ENCODE data around the gene JAG2.

Gene JAG2

DNA sequence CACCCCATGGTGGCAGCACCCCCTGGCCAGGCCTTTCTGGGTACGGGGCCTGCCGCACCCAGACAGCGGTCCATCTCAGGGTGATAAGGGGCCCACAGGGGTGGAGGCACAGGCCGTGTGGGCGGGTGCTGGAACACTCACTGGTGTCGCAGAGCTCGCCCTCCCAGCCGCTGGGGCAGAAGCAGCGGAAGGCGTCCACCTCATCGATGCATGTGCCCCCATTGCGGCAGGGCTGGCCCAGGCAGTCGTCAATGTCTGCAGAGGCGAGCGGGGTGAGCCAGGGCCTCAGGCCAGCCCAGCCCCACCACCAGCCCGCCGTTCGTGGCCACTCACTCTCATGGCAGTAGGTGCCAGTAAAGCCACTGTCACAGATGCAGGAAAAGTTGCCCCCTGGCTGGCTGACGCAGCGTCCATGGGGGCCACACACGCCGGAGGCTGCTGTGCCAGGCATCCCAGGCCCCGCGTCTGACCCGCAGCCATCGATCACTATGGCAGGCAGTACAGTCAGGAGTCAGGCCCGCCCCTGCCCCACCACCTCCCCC lies 19.9 kb downstream of the JAG2 start:
- no peak for DNase-seq

DNA sequence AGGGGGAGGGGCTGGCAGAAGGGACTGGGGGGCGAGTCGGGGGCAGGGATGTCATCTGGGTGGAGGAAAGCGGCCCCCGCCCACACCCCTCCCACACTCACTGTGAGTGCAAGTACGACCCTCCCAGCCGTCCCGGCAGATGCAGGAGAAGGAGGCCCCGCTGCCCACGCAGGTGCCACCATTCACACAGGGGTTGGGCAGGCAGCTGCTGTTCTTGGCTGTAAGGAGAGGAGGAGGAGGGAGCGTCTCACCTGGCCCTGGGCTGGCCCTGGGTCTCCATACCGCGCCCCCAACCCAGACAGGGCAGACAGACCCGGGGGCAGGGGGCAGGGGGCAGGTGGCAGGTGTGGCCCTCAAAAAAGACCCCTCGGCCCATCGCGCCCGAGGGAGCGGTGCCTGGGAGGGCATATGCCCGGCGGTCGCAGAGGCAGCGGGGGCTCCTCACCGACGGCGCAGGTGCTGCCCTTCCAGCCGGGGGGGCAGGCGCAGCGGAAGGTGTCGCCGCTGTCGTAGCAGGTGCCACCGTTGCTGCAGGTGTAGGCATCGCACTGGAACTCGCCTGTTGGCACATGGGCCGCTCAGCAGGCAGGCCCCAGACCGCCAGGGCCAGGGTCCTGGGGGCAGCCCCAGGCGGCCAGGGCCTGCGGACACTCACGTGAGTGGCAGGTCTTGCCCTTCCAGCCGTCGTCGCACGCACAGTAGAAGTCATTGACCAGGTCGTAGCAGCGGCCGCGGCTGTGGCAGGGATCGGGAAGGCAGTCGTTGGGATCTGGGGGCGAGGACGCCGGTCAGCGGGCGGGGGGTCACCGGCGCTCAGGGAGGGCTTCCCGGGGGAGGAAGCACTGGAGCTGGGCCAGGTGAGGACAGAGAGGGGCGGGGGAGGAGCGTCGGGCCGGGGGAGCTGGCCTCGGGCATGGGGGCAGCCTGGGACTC lies 20.6 kb downstream of the JAG2 start:
- no peak for DNase-seq

DNA sequence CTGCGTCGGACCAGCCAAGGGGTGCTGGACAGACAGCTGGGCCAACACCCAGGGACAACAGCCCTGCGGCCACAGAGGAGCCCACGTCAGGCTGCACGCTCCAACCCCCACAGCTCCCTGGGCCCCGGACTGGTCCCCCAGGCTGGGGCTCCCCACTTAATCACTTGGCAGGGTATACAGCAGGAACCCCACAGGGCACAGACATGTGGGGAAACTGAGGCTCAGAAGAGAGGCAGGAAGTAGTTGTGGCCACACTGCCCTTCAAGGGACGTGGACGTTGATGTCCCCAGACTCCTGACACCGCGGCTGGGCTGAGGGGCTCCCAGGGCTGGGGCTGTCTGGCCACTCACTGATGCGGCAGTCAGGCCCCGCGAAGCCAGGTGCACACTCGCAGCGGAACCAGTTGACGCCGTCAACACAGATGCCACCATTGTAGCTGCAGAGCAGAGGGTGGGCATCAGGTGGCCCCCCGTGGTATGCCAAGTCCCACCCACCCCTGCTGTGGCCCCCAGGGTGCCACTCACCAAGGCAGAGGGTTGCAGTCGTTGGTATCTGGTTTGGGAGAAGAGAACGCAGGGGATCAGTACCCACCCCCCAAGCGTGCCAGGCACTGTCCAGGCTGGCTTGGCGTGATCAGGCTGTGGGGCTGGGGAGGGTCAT lies 21.5 kb downstream of the JAG2 start:
- no peak for DNase-seq

- no peak for DNase-seq
Measured at GRCh38 chr14:105146181-105146975, 22.2 kb downstream of the JAG2 start.

- DNase-seq: no peak
Measured at GRCh38 chr14:105145381-105146180, 23.0 kb downstream of the JAG2 start.

GRCh38 chr14:105144666-105145380 lies 23.8 kb downstream of the JAG2 start:
- no peak for DNase-seq

- no peak for DNase-seq
Measured at GRCh38 chr14:105144026-105144665, 24.4 kb downstream of the JAG2 start.

- DNase-seq: no peak
Measured at GRCh38 chr14:105143451-105144025, 25.0 kb downstream of the JAG2 start.

GRCh38 chr14:105142651-105143450 lies 25.7 kb downstream of the JAG2 start:
- no peak for DNase-seq

DNA sequence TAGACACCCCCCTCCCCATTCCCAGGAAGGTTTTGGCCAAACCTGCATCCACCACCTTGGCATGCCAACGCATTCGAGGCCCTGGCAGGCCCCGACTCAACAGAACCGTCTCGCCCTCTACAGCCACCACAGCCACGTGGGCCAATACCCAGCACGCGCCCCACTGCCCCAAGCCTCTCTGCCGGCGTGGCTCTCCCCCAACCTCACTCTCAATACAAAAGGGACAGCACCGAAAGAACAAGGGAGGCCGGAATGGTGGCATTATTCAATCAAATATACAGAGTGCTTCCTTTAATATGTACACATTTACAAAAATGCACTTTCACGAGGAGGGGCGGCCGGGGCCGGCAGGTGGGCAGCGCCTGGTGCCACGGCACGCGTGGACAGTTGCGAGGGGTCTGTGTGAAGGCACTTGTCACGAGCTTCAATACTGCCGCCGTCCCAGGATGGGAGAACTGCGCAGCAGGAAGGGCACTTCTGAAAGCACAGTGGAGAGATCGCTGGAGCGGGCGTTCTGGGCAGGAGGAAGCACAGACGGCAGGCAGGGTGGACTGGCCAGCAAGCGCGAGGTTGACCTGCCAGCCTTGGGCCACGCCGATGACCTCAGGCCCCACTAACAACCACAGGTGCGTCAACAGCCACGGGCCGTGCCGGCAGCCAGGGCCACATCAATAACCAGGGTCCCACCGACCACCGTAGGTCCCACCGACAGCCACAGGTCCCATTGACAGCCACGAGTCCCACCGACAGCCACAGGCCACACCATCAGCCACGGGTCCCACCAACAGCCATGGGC lies 26.9 kb downstream of the JAG2 start:
- no peak for DNase-seq

- DNase-seq: no peak
Measured at GRCh38 chr14:105141026-105141425, 27.6 kb downstream of the JAG2 start.

DNA sequence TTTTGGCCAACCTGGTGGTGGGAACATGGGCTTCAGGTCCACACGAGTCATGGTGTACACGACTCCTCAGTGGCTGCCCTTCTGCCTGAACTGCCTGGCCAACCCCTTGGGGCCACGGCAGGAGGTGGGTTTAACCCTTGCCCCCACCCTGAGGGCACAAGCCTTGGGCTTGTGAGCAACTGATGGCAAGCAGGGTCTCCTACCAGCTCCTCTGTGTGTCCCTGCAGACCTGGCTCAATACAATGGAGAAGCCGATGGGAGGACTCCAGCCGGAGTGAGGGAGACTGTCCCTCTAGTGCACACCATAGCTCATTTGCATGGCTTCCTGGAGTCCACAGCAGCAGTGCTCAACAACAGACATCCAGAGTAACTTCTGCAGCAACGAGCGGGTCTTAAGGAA lies 28.0 kb downstream of the JAG2 start:
- DNase-seq: no peak

GRCh38 chr14:105139831-105140239 lies 28.7 kb downstream of the JAG2 start:
- no peak for DNase-seq

DNA sequence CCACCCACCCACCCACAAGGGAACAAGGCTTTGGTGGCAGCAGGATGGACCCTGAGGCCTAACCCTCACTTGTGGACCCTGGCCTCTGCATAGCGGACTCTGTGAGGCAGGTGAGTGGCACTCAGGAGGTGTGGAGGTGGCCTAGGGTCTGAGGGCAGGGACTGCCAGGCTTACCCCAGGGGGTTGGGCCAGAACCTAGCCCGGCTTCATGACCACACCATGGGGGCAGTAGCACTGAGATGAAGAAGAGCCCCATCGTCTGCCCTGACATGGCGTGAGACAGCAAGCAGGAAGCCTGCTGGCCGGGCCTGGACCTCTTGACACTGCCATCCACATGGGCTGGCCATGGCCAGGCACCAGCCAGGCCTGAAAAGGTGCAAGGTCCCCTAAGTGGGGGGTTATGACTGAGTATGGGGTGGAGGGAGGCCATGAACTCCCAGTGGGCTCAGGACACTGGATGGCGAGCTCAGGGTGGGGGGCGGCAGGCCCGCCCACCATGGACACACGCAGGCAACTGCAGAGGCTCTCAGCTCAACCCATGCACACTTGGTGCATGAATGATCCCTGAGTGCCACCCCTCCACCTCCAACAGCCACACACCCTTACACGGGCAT lies 29.3 kb downstream of the JAG2 start:
- no peak for DNase-seq

DNA sequence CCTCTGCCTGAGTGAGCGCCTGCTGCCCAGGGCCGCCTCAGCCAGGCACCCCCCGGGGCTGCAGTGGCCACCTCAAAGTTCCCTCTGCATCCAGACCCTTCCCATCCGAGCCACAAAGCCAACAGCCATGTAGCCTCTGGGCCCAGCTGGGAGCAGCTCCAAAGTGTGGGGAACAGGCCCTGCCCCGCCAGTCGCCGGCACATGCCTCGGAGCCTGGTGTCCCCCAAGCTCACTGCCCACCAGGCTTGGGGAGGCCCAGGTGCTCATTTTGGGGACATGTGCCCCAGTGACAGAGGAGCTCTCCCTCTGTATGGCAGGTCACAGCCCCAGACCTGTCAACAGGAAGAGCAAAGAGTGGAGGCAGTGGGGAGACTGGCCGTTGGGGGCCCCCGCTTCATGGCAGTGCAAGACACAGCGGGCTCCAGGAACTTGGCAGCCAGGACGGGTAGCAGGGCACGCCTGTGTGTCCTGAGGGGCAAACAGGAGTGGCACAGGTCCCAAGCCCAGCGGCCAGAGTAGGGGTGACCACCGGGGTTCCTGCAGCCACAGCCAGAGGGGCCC lies 29.9 kb downstream of the JAG2 start:
- no peak for DNase-seq

GRCh38 chr14:105138021-105138541 lies 30.5 kb downstream of the JAG2 start:
- DNase-seq: no peak

GRCh38 chr14:105137481-105138020 lies 31.0 kb downstream of the JAG2 start:
- no peak for DNase-seq
